IMR-90 (cell line): ENCODE results near the gene PLA2G4F. TPM values are rescaled to one million over a fixed set of nuclear protein-coding genes. Genes with fewer than 3 reads are reported as not detected.

Experiments used
- ATAC-seq: fragments of 200-7000 bp; cut with Tn5 transposase; 2 replicates; pipeline ENCODE4 v1.9.1; 2020; ENCODE audit warnings: low read depth, mild to moderate bottlenecking, moderate library complexity
- BruUV-seq: library from RNA; stranded (reverse); fragments of 400-500 nt; replicated peaks from 2 replicates; lab custom pipeline; 2021; lab: Mats Ljungman, UMichigan
- CTCF ChIA-PET: fragments of 300-600 bp; formaldehyde crosslinking; extraction: SDS; loops from one replicate; lab custom pipeline; 2021; ENCODE audit warnings: antibody characterized with exemption; lab: Yijun Ruan, JAX
- POLR2A ChIA-PET: fragments of 300-600 bp; sonication (Branson Sonifier 250); formaldehyde crosslinking; loops from one replicate; lab custom pipeline; 2022; ENCODE audit warnings: antibody characterized with exemption; ENCODE audit not compliant: unreplicated experiment; lab: Charles Lee
- DNase-seq: peaks from one replicate; pipeline ENCODE4 v3.0.0; 2013
- H2AFZ ChIP-seq: replicated peaks from 2 replicates; pipeline ENCODE3; 2013; ENCODE audit warnings: low read length, mild to moderate bottlenecking; ENCODE audit not compliant: poor library complexity
- H2AK5ac ChIP-seq: 2 replicates; pipeline ENCODE4 v1.6.1; 2013; ENCODE audit warnings: low read depth, low read length, inconsistent platforms
- H2AK9ac ChIP-seq: replicated peaks from 2 replicates; pipeline ENCODE3; 2013; ENCODE audit warnings: mild to moderate bottlenecking, low read depth, low read length, moderate library complexity; ENCODE audit not compliant: poor library complexity
- H2BK120ac ChIP-seq: 2 replicates; pipeline ENCODE4 v1.6.1; 2013; ENCODE audit warnings: low read depth, low read length, inconsistent platforms
- H2BK15ac ChIP-seq: 3 replicates; pipeline ENCODE4 v1.6.1; 2013; ENCODE audit warnings: low read depth, low read length, inconsistent platforms
- H2BK20ac ChIP-seq: 2 replicates; pipeline ENCODE4 v1.6.1; 2013; ENCODE audit warnings: low read depth, mild to moderate bottlenecking, inconsistent platforms, low read length, moderate library complexity
- H2BK5ac ChIP-seq: 2 replicates; pipeline ENCODE4 v1.6.1; 2013; ENCODE audit warnings: mild to moderate bottlenecking, low read depth, low read length, inconsistent platforms; ENCODE audit not compliant: poor library complexity, severe bottlenecking
- H3K14ac ChIP-seq: replicated peaks from 2 replicates; pipeline ENCODE4 v1.6.1; 2013; ENCODE audit warnings: low read depth, low read length, inconsistent platforms
- H3K18ac ChIP-seq: 2 replicates; pipeline ENCODE4 v1.6.1; 2013; ENCODE audit warnings: low read depth, low read length, control low read depth
- H3K23ac ChIP-seq: 2 replicates; pipeline ENCODE4 v1.6.1; 2013; ENCODE audit warnings: low read depth, low read length, inconsistent platforms
- H3K27ac ChIP-seq: 2 replicates; pipeline ENCODE4 v1.5.1; 2013; ENCODE audit warnings: mild to moderate bottlenecking, control low read depth, low read length; ENCODE audit not compliant: insufficient read depth
- H3K27me3 ChIP-seq: 2 replicates; pipeline ENCODE4 v1.6.1; 2013; ENCODE audit warnings: low read length; ENCODE audit not compliant: control insufficient read depth, insufficient read depth
- H3K36me3 ChIP-seq: 2 replicates; pipeline ENCODE4 v1.6.1; 2013; ENCODE audit warnings: low read length, mixed read lengths; ENCODE audit not compliant: control insufficient read depth, insufficient read depth
- H3K4ac ChIP-seq: 2 replicates; pipeline ENCODE4 v1.6.1; 2013; ENCODE audit warnings: low read depth, low read length, inconsistent platforms
- H3K4me1 ChIP-seq: 2 replicates; pipeline ENCODE4 v1.6.1; 2013; ENCODE audit warnings: low read length, mixed read lengths; ENCODE audit not compliant: control insufficient read depth, insufficient read depth
- H3K4me2 ChIP-seq: 2 replicates; pipeline ENCODE4 v1.6.1; 2013; ENCODE audit warnings: low read depth, mild to moderate bottlenecking, control low read depth, low read length, moderate library complexity
- H3K4me3 ChIP-seq: 2 replicates; pipeline ENCODE4 v1.5.1; 2013; ENCODE audit warnings: low read depth, mild to moderate bottlenecking, control low read depth, low read length, moderate library complexity; ENCODE audit not compliant: insufficient read depth
- H3K56ac ChIP-seq: 2 replicates; pipeline ENCODE4 v1.6.1; 2013; ENCODE audit warnings: low read length, inconsistent platforms; ENCODE audit not compliant: insufficient read depth; ENCODE audit errors: extremely low read depth
- H3K79me1 ChIP-seq, 2 experiments: 2 replicates each; pipeline ENCODE4 v1.6.1; 2013; ENCODE audit warnings: low read length in 2 of 2, inconsistent platforms in 1 of 2, low read depth in 1 of 2
- H3K9ac ChIP-seq: 2 replicates; pipeline ENCODE4 v1.6.1; 2013; ENCODE audit warnings: low read depth, low read length, control low read depth
- H3K9me1 ChIP-seq: 2 replicates; pipeline ENCODE4 v1.6.1; 2013; ENCODE audit warnings: low read length, inconsistent platforms; ENCODE audit not compliant: insufficient read depth
- H3K9me3 ChIP-seq: 2 replicates; pipeline ENCODE4 v1.6.1; 2013; ENCODE audit warnings: low read length; ENCODE audit not compliant: control insufficient read depth, insufficient read depth
- H4K20me1 ChIP-seq: 2 replicates; pipeline ENCODE4 v1.6.1; 2013; ENCODE audit warnings: low read length, inconsistent platforms; ENCODE audit not compliant: insufficient read depth
- H4K5ac ChIP-seq: 2 replicates; pipeline ENCODE4 v1.6.1; 2013; ENCODE audit warnings: mild to moderate bottlenecking, low read depth, low read length, control low read depth
- H4K8ac ChIP-seq, 2 experiments: 2 replicates each; pipeline ENCODE4 v1.6.1; 2013; ENCODE audit warnings: low read depth in 2 of 2, low read length in 2 of 2, control low read depth in 1 of 2, inconsistent platforms in 1 of 2
- H4K91ac ChIP-seq: 2 replicates; pipeline ENCODE4 v1.6.1; 2013; ENCODE audit warnings: low read depth, low read length, inconsistent platforms; ENCODE audit not compliant: insufficient read depth
- BHLHE40 ChIP-seq: fragments of 150-350 bp; IDR thresholded peaks from 2 replicates; pipeline ENCODE4 v1.6.1; 2016; ENCODE audit warnings: mild to moderate bottlenecking, low read depth, low read length
- CEBPB ChIP-seq: IDR thresholded peaks from 2 replicates; pipeline ENCODE4 v1.6.1; 2012; ENCODE audit warnings: low read depth, low read length, improper control_type of control experiment
- CHD1 ChIP-seq: IDR thresholded peaks from 2 replicates; pipeline ENCODE4 v1.6.1; 2012; ENCODE audit warnings: low read depth, low read length, improper control_type of control experiment
- CTCF ChIP-seq: conservative IDR thresholded peaks from 2 replicates; pipeline ENCODE4 v1.5.1; 2012; ENCODE audit warnings: mild to moderate bottlenecking, low read depth, low read length, improper control_type of control experiment
- ELK1 ChIP-seq: fragments of 150-350 bp; IDR thresholded peaks from 2 replicates; pipeline ENCODE4 v1.6.1; 2016; ENCODE audit warnings: low read depth, mild to moderate bottlenecking, low read length, moderate library complexity, borderline replicate concordance
- MAFK ChIP-seq: IDR thresholded peaks from 2 replicates; pipeline ENCODE4 v1.6.1; 2012; ENCODE audit warnings: low read depth, low read length, improper control_type of control experiment
- MAZ ChIP-seq: IDR thresholded peaks from 2 replicates; pipeline ENCODE4 v1.6.1; 2012; ENCODE audit warnings: low read depth, mild to moderate bottlenecking, low read length, improper control_type of control experiment, moderate library complexity, borderline replicate concordance
- MXI1 ChIP-seq: IDR thresholded peaks from 2 replicates; pipeline ENCODE4 v1.6.1; 2012; ENCODE audit warnings: low read depth, mild to moderate bottlenecking, low read length, moderate library complexity, borderline replicate concordance
- POLR2A ChIP-seq: IDR thresholded peaks from 2 replicates; pipeline ENCODE4 v1.6.1; 2012; ENCODE audit warnings: mild to moderate bottlenecking, low read depth, low read length
- RAD21 ChIP-seq: IDR thresholded peaks from 2 replicates; pipeline ENCODE4 v1.6.1; 2012; ENCODE audit warnings: low read length, improper control_type of control experiment
- RFX5 ChIP-seq: IDR thresholded peaks from 2 replicates; pipeline ENCODE4 v1.8.0; 2012; ENCODE audit warnings: low read depth, mild to moderate bottlenecking, low read length, moderate library complexity
- WGBS, 2 experiments: methylation state at CpG; one replicate each; pipeline versions ENCODE4 v1.1.5 to v1.1.7; 2013; ENCODE audit warnings: missing lambda C conversion rate in 2 of 2; ENCODE audit not compliant: insufficient read length in 1 of 2; ENCODE audit errors: extremely low coverage in 2 of 2; 5-methylcytosine and 5-hydroxymethylcytosine counted together
- dilution Hi-C: fragments of 300-500 bp; cut with HindIII; formaldehyde crosslinking; loops from one replicate; pipeline ENCODE4 v1.14.3; 2018; ENCODE audit warnings: low sequenced_read_pairs; ENCODE audit not compliant: unreplicated experiment
- in situ Hi-C: fragments of 300-500 bp; cut with MboI; formaldehyde crosslinking; loops from 3 replicates; pipeline ENCODE4 v1.14.3; 2019; ENCODE audit warnings: low sequenced_read_pairs, inconsistent platforms, mixed read lengths
- intact Hi-C: fragments of 100-400 bp; cut with micrococcal nuclease; formaldehyde crosslinking; loops from 2 replicates; pipeline ENCODE4 v1.10.0; 2022
- polyA plus RNA-seq, 3 experiments: library from polyadenylated mRNA; depleted of rRNA; stranded (reverse); fragments of >200 nt; gene quantifications; 2 replicates each; pipeline ENCODE4 v1.2.3, GENCODE V29; 2012; ENCODE audit warnings: low replicate concordance in 1 of 3
- total RNA-seq: library from RNA; depleted of rRNA; stranded (reverse); fragments of >200 nt; gene quantifications from 2 replicates; pipeline ENCODE4 v1.2.3, GENCODE V29; 2012
- TF ChIP-seq, protein P1 (sequence below): fragments of 150-350 bp; IDR thresholded peaks from 2 replicates; pipeline ENCODE4 v1.6.1; 2017; ENCODE audit warnings: mild to moderate bottlenecking, antibody characterized with exemption, low read length, low read depth

Gene PLA2G4F
- total and polyA plus RNA-seq, 2 of the 4 experiments (the other 2 are of a cell fraction), result not detected

GRCh38 chr15:42119446-42119760 lies 37.0 kb downstream of the PLA2G4F start:
- no peaks in the 10 kb centered on the region for H3K4me1 ChIP-seq
- dilution Hi-C loops, result no loop called here
- H3K9me3 ChIP-seq, result no peaks in the 10 kb centered on the region; the same call in 1 of the 2 replicates
- H3K14ac ChIP-seq, result no peak overlapping the region
- no peak overlapping the region for H2BK20ac ChIP-seq
- H3K79me1 ChIP-seq, result no peaks in the 10 kb centered on the region
- no peak for ATAC-seq
- no peak overlapping the region for H2AFZ ChIP-seq
- no peak overlapping the region for H4K8ac ChIP-seq
- no TSS peak for BruUV-seq
- H2BK5ac ChIP-seq, result no peak overlapping the region
- no peak for DNase-seq
- no peak overlapping the region for H3K18ac ChIP-seq
- TF ChIP-seq ELK1 (no peak), MAZ (no peak), RFX5 (no peak), BHLHE40 (no peak), RAD21 (no peak), MAFK (no peak), CTCF (no peak), MXI1 (no peak), CEBPB (no peak), CHD1 (no peak), POLR2A (no peak)
- TF ChIP-seq, protein P1, sequence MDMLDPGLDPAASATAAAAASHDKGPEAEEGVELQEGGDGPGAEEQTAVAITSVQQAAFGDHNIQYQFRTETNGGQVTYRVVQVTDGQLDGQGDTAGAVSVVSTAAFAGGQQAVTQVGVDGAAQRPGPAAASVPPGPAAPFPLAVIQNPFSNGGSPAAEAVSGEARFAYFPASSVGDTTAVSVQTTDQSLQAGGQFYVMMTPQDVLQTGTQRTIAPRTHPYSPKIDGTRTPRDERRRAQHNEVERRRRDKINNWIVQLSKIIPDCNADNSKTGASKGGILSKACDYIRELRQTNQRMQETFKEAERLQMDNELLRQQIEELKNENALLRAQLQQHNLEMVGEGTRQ, result no peak
- intact Hi-C loops, result no loop called here
- H4K91ac ChIP-seq, result no peak overlapping the region
- no peaks in the 10 kb centered on the region for H3K36me3 ChIP-seq
- no peak overlapping the region for H3K4me2 ChIP-seq
- H4K5ac ChIP-seq, result no peak overlapping the region
- H3K4ac ChIP-seq, result no peak overlapping the region
- no peaks in the 10 kb centered on the region for H3K9me1 ChIP-seq
- H2BK120ac ChIP-seq, result no peak overlapping the region
- peaks cover 52% of the 10 kb centered on the region for H3K27me3 ChIP-seq
- no peaks in the 10 kb centered on the region for H4K20me1 ChIP-seq
- H2BK15ac ChIP-seq, result no peak overlapping the region
- no peak overlapping the region for H2AK9ac ChIP-seq
- H3K23ac ChIP-seq, result no peak overlapping the region
- ChIA-PET POLR2A (no interaction called here), CTCF (interaction anchor here (0.8 to 1.2 kb wide), 2 partner anchors 11 to 53 kb away, joined by 3 to 5 read pairs; no protein-coding TSS in a partner anchor)
- no peak overlapping the region for H3K4me3 ChIP-seq
- in situ Hi-C loops, result no loop called here
- no peak overlapping the region for H3K56ac ChIP-seq
- H2AK5ac ChIP-seq, result no peak overlapping the region
- H3K9ac ChIP-seq, result no peak overlapping the region
- 24% methylated on average over 5 of the region's 5 CpGs; no CpG with 5 or more reads in 1 of the 2 experiments for WGBS, 2 experiments
- H3K27ac ChIP-seq, result no peak overlapping the region
